HG02759 (cell line): ENCODE results near the gene COL20A1.

Source experiments
- ATAC-seq: cut with Tn5 transposase; IDR thresholded peaks from one replicate; pipeline ENCODE4 v1.9.1; 2021; ENCODE audit warnings: mild to moderate bottlenecking, moderate library complexity; ENCODE audit not compliant: unreplicated experiment

The COL20A1 gene

DNA sequence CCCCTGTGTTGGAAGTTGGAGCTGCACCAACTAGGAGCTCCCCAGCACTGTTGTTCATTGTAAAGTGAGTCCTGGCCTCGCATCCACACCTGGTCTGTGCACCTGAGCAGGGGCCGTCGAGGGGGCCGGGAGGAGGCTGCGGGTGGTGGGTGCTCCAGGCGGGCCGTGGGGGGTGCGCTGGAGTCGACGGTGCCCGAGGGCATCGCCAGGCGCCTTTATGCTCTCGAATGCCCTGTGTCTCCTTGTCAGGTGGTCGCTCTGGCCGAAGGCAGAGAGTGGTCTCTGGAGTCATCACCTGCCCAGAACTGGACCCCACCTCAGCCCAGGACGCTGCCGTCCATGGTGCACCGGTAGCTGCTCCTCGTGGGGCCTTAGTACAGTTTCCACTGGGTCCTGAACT lies 16.0 kb upstream of the COL20A1 start:
- ATAC-seq, result no peak

GRCh38 chr20:63277466-63278272 lies 15.3 kb upstream of the COL20A1 start:
- no peak for ATAC-seq

DNA sequence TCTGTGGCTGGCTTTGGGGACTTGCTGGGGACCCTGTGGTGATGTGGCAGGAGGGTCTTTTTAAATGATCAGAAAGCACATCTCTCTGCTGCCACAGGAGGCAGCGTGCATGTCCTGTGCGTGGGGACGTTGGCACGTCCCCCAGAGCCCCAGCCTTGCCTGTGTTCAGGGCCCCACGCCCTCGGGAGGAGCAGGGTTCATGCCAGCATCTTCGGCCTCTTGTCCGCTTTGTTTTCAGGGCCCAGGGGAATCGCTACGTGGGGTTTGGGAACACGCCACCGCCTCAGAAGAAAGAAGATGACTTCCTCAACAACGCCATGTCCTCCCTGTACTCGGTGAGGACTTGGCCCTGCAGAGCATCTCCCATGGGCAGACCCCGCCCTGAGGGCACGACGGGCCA lies 14.3 kb upstream of the COL20A1 start:
- no peak for ATAC-seq

GRCh38 chr20:63279931-63280330 lies 13.1 kb upstream of the COL20A1 start:
- no peak for ATAC-seq

GRCh38 chr20:63280371-63280770 lies 12.6 kb upstream of the COL20A1 start:
- ATAC-seq, result no peak

DNA sequence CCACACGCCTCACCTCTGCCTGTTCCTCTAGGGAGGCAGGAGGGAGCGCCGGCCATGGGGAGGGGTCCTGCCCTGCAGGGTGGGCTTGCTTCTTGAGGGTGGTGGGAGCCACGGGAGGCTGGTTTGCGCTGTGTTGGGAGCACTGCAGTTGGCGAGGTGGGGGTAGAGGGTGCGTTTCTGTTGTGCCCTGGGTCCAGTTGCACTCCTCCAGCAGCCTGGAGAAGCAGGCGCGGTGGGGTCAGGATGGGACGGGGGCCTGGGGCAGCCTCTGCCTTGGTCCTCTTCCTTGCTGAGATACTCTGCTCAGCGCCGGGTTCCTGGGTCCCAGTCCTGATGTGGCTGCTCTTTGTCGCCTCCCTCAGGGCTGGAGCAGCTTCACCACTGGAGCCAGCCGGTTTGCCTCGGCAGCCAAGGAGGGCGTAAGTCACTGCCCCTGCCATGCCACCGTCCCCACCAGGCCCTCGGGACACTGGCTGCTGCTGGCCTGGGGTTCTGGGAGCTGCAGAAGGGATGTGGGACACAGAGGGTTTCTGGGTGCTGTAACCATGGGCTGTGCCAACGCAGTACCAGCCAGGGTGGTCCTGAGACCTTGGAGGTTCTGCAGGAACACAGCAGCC lies 11.9 kb upstream of the COL20A1 start:
- ATAC-seq, result no peak

- ATAC-seq, result no peak
Observed at GRCh38 chr20:63281742-63282665, 11.0 kb upstream of the COL20A1 start.

- no peak for ATAC-seq
Observed at GRCh38 chr20:63282946-63283345, 10.0 kb upstream of the COL20A1 start.

DNA sequence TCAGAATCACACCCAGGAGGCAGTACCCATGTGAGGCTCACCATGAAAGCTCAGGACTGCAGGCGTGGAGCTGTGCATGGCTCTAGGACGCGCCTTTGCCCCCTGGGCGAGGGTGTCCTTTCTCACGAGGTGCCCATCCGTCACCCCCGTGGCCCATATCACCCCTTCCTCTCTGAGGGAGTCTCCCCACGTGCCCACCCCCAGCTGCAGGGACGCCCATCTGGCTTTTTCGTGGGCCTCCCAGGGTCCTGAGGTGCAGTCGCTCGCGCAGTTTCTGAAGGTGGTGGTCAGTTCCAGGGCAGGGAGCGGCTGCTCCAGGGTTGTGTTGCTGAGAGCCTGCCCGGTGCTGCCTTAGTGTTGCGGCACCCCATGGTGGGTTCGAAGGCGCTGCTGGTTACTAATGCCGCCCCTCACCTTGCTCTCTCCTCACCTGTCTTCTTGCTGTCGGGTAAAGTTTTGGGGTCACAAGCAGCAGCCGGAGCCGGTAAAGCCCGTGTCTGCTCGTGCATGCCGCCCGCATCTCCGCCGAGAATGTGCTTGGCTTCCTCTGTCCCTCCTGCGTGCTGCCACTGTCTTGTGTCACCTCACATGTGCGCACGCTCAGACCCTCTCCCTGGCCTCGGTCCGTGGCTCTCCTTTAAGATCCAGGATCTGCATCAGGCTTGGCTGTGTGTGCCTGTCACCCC lies 9.4 kb upstream of the COL20A1 start:
- ATAC-seq, result no peak

GRCh38 chr20:63284083-63284440 lies 8.9 kb upstream of the COL20A1 start:
- no peak for ATAC-seq

DNA sequence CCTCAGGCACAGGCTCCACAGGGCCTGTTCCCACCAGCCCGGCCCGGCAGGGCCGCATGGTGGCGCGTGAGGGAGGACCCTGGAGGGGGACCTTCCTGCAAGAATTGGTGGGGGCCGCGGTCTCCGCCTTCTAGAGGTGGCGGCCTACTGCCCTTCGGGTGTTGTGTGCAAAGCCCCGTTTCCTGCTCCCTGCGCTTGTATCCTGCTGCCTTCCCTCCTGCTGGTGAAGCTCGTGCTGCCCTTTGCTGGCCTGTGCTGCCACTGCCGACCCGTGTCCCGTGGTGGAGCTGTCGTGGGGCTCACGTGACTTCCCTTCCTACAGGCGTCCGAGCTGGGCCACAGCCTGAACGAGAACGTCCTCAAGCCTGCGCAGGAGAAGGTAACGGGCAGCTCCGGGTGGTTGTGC lies 8.4 kb upstream of the COL20A1 start:
- no peak for ATAC-seq

GRCh38 chr20:63284981-63285524 lies 7.9 kb upstream of the COL20A1 start:
- ATAC-seq, result no peak

DNA sequence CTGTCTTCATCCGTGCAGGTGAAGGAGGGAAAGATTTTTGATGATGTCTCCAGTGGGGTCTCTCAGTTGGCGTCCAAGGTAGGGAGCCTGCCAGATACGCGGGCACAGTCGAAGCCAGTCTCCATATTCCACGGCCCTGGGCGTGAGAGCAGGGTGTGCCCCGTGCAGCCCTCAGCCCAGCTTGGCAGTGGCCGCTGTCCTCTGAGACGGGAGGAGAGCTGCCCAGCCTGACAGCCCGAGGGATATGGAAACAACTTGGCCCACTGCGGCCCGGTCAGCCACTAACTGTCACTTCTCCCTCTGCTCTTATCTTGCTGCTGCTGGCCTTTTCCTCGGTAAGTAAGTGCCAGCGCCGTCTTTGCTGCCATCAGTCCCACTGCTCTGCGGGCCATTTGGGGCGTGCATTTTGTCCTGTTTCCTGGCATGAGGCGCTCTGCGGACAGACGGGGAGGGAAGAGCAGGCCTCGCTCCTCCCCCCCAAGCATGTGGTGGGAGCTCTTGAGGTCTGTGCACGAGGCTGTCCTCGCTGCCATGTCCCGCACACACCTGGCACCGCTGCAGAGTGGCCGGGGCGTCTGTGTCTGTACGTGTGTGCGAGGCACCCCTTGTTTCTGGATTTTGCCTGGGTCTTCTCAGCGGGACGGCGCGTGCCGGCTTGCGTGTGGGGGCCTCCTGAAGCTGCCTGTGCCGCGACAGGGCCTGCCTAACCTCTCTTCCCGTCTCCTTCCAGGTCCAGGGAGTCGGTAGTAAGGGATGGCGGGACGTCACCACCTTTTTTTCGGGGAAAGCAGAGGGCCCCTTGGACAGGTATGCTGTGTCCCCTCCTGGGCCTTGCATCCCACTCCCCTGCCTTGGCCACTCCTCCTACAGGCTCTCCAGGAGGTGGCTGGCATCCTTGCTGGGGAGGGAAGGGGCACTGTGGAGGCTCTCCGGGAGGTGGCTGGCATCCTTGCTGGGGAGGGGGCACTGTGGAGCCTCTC lies 7.1 kb upstream of the COL20A1 start:
- ATAC-seq, result no peak

DNA sequence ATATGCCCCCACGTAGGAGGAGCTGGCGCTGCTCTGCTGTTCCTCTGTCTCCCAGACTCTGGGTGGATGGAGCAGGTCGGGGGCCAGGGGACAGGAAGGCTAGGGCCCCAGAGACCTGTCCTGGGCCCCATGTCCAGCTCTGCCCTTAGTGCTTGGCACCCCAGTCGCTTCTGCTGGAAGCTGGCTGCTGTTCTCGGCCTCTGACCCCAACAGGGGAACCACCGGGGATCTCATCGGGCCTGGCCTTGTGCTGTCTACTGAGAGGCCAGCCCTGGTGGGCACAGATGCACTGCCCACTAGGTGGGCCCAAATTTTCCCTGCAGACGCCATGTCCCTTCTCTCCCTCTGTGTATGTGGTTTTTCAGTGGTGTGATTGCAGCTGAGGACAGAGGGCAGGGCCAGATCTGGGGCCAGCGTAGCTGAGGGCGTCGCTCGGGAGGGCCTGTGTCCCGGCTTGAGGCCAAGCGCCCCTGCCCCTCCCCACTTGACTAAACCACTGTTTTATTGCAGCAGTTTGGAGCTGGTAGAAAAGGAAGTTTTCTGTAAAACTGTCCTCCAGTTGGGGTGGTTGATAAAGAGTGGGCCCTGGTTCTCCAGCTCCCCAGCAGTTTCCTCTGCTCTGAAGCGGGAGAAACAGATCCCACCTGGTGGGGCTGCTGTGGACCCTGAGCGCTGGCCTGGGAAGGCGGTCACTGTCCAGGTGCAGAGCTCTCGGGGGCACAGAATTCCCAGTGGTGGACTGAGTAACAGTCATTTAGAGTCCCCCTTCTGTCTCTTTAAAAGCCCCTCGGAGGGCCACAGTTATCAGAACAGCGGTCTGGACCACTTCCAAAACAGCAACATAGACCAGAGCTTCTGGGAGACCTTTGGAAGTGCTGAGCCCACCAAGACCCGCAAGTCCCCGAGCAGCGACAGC lies 5.9 kb upstream of the COL20A1 start:
- ATAC-seq, result no peak

- no peak for ATAC-seq
Observed at GRCh38 chr20:63287697-63288580, 5.0 kb upstream of the COL20A1 start.

GRCh38 chr20:63288581-63289251 lies 4.3 kb upstream of the COL20A1 start:
- ATAC-seq, result no peak
